Stimulated activated CD4-positive, alpha-beta T cell treated with anti-CD3 and anti-CD28 coated beads, Interleukin-15, amount 100 ng/mL, for 24 hours (primary cell): ENCODE results near the gene CALML3.
"Not testable (repeated sequence)": the region's sequence is repeated elsewhere in the genome, so short reads cannot be mapped to it uniquely, and the experiment has no call there.

Source experiments
- DNase-seq: peaks from one replicate; pipeline ENCODE4 v3.0.0-alpha.2; 2020

CALML3 gene

DNA sequence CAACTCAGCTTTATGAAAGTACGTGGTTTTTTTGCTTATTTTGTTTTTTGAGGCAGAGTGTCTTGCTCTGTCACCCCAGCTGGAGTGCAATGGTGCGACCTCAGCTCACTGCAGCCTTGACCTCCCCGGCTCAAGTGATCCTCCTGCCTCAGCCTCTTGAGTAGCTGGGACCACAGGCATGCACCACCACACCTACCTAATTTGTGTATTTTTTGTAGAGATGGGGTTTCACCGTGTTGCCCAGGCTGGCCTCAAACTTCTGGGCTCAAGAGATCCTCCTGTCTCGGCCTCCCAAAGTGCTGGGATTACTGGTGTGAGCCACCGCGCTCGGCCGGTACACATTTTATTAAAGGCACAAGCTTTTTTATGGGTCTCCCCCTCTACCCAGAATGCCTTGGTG lies 34.3 kb downstream of the CALML3 start:
- not testable (repeated sequence) for DNase-seq

DNA sequence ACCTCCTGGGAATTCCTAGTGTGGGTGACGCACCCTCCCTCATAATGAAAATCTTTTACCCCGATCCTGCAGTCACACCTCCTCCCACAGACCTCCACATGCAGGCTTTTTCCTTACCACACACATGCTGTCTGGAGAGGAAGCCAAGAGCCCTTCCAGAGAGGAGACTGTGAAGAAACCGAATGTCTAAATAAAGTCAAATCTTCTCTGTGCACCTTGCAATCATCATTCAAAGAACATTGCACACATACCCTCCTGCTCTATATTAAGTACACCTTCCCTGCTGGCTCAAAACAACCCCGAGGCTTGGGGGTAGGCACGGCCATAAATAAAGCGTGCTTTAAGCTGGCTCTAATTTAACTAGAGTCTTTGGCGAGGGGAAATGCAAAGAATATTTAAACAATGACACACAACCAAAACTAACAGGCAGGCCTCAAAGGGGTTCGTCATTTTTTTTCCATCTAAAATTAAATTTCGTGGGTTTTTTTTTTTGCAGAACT lies 34.9 kb downstream of the CALML3 start:
- DNase-seq, result no peak

DNA sequence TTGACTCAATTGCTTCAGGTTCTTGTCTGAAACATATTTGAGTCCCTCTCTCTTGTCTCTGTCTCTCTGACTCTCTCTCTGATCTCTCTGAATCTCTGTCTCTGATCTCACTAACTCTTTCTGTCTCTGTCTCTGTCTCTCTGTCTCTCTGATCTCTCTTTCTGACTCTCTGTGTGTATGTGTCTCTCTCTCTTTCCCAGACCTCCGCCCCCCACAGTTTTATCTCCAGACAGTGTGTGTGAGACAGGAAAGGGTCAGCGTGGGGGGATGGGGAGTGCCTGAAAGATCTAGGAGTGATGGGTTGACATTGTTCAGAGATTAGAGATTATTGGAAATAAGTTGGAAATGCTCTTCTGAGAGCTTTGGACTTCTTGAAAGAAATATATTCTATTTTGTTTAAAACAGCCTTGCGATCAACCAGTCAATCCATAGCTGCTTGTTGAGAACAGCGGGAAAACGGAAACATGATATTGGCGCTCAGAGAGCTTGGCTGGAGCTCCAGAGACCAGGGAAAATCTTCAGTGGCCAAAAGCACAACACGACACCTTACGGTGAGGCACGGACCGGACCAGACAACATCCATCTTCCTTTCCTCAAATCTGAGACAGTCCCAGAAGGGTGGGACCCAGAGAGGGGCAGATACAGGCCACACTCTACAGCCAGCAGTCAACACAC lies 35.5 kb downstream of the CALML3 start:
- DNase-seq, result no peak

DNA sequence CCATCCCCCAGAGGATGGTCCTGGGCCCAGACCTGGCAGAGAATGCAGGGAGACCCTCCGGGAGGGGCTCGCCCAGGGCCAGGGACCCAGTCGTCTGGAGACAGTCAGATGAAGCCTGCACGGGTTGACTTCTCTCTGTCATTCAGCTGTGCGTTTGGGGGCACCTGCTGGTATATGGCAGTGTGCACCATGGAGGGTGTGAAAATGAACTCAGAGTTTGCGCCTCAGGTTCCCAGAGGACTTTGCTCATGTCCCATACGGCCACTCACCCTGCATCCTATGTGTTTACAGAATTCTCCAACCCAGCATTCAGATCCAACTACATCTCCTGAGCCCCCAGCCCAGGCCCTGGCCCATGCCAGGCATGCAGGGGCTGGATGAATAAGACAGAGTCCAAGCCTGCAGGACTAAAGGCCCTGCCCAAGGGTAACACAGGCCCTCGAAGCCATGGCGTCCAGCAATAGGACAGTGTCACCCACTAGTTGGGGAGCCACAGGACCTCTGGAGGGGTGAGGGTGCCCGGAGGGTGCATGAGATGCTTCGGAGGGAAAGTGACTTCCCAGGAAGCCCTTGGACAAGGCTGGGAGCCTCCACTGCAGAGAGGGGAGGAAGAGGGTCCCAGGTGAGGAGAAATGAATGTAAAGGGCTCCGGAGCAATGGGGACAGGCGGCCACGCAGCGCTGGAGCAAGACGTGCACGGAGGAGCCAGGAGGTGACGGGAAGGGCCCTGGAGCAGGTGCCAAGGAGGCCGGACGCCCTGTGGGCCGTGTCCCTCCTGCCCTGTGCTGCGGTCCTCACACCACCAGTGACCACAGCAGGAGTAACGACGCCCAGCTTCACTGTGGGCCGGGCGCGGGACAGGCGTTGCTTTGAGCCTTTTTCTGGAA lies 36.3 kb downstream of the CALML3 start:
- no peak for DNase-seq

GRCh38 chr10:5561704-5562645 lies 37.2 kb downstream of the CALML3 start:
- DNase-seq, result no peak

DNA sequence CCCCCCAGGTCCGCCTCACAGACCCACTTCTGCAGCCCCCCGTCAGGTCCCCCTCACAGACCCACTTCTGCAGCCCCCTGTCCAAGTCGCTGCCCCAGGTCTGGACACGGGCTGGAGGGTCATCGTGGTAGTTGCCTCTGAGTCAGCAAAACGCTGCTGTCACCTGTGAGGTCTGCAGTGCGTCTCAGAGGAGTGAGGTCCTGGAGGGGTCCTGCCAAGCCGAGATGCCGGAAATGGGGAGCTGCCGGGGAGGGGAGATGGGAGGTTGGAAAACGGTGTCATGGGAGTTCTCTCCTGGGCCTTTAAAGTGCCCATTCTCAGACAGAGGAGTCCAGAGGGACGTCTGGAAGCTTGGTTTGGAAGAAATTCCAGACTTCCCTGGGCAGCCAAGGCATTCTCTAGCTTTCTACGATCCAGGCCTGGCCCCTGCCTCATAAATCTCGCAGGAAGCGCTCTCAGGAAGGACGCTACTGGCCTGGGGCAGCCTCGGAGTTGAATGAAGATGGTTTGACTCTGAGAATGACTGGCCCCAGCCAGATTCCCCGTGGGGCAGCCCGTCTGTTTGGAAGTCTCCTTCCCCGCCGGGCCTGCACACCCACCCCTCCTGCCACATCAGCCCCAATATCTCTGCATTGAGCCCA lies 38.7 kb downstream of the CALML3 start:
- DNase-seq, result no peak

DNA sequence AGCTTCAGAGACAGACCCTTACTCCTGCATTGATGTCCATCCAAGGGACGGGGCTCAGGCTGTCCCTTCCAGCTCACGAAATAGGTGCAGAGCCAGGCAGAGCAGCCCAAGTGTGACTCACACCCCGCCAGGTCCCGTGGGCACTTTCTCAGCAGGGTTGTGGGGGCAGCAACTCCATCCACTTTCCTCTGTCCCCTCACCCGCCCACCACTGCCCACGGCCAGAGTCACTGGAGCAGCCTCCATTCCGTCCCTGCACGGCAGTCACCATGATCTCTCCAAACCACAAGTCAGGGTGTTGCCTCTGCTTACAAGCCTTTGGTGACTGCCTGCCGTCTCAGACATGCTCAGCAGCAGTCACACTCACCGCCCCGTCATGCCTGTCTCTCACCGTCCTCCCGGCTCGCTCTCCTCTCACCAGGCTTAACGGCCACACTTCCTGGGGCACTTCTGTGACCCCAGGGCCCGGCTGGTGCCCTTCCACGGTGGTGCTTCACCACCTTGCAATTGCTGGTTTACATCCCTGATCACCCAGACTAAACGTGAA lies 39.3 kb downstream of the CALML3 start:
- DNase-seq, result peak; percentile 71

GRCh38 chr10:5564537-5565204 lies 39.9 kb downstream of the CALML3 start:
- DNase-seq, result peak; percentile 22

- no peak for DNase-seq
Observed at GRCh38 chr10:5565205-5565545, 40.4 kb downstream of the CALML3 start.

GRCh38 chr10:5565671-5566581 lies 41.2 kb downstream of the CALML3 start:
- DNase-seq, result peak; percentile 32

DNA sequence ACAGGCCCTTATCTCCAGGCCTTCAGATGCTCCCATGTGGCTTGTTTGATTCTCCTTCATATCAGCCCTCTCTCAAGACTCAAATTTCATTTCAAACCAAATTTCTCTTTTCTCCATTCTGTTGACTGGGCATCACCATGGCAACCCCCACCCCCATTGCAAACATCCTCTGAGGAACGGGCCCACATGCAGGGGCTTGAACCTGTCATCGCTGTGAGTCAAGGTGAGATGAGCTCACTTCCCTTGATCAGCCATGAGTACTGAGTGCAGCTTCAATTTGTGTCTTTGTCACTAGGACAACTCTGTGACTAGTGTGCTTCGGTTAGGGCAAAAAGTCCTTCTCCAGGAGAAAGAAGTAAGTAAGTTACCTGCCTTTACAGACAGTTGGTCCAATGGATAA lies 41.9 kb downstream of the CALML3 start:
- DNase-seq, result peak; percentile 60

DNA sequence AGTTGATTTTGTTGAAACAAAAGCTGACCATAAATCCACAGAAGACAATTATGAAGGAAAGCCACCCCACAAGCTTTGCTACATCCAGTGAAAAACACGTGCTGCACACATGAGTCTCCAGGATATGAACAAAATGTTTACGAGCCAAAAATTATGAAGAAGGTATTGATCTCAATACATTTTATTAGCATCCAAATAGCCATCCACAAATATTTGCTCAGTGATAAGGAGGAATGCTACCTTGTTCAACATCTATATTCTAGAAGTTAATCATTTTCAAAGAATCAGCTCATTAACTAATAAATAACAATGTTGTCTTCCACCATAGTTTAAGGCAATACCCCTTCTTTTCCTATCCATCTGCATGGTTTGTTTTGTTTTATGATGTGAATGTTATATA lies 42.7 kb downstream of the CALML3 start:
- DNase-seq, result no peak

- no peak for DNase-seq
Observed at GRCh38 chr10:5568984-5569383, 44.2 kb downstream of the CALML3 start.

DNA sequence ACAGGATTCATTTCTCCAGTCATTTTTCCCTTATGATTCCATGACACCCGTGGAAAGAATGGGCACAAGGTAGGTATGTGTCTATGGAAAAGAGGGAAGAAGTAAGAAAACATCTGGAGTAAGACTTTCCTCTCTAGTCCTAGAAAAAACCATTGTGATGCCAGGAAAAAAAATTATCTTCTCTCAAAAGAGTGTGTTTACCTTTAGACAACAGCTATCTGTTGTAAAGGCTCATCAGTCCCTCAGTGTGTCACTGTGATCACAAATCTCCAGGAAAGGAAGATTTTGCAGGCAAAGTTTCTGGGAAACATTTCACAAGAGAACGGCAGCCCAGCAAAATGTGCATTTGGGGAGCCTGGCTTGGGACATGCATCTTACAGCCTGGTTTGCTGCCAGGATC lies 44.8 kb downstream of the CALML3 start:
- DNase-seq, result no peak

DNA sequence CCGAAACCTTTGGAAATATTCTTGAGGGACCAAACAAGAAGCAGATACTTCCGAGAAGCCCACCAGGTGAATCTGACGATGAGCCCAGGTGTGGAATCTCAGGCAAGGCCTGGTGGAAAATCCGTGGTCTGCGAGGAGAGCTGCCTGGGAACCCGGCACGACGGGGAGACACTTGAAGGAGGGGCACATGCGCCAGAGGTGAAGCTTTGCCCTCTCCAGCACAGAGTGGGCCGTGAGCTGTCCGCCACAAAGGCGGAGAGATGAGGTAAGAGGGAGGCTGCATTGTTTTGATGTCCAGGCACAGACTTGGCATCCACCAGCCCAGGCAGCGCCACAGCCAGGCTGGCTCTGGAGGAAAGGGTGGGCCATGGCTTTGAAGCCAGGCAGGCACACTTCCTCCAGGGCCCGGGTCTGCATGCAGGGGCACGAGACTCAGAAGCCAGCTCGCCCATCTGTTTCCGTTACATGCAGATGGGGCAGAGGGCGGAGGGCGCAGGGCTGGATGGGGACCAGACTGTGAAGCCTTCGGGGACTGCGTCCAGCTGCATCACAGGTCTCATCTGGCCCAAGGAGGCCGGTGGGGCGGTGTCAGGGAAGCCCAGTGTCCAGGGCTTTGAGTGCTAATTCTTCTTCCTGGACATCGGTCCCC lies 45.4 kb downstream of the CALML3 start:
- DNase-seq, result no peak

DNA sequence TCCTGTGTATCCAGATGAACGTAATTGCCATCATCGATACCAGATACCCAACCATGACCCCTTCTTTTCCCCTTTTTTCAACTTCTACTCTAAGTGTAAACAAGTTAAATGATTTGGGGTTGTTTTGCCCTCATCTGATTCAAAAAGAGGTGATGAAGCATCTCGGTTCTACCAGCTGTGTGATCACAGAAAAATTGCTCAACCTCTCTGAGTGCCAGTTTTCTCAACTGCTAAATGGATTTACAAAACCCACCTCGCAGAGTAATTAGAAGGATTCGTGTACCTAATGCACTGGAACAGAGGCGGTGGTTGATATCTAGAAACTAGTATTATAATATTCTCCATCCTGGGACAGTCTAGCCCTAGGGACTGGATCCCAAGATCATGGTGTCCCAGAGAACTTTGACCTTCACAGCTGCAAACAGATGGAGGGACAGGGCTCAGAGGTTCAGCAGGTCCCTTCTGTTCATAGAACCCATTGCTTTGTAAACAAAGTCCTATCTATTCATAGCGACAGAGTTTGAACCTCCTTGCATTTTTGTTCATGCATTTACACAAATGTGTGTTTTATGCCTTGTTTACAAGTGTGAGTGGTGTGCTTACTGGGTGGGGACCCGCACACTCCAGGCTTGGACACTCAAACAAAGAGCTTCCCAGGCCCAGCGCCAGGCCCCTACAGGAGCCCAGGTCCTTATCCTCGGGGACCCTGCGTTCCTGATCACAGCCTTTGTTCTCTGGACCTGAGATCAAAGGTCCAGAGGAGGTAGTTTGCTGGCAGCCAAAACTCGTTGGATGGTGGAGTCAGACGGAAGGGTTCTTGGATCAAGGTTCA lies 46.4 kb downstream of the CALML3 start:
- DNase-seq, result no peak

GRCh38 chr10:5571826-5572225 lies 47.1 kb downstream of the CALML3 start:
- DNase-seq, result no peak

DNA sequence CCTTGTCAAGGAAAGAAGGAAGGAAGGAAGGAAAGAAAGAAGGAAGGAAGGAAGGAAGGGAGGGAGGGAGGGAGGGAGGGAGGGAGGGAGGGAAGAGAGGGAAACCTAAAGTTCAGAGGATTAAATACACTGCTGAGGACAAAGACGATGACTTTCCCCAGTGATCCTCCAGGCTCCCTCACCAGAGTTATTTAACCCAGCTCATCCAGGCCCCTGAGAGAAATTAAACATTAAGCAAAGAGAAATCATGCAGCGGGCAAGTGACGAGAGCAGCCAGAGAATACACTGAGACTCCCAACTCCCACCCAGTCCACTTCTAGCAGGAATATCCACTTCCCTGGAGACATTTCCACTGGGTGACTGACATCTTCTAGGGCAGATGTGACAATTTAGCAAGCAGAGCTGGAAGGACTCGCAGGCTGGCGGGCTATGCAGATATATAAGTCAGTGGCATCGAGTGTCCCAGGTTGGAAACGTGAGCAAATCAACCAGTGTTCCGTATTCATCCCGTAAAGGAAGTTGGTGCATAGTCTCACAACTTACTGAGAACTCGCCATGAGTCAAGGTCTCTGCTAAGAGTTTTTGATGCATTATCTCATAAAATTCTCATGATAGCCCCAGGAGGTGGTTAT lies 48.7 kb downstream of the CALML3 start:
- no peak for DNase-seq
